Type B pancreatic cell (in vitro differentiated cells): ENCODE data around the gene ADARB1. TPM values are rescaled to one million over a fixed set of nuclear protein-coding genes. Genes with fewer than 3 reads are reported as not detected.

Source experiments
- DNase-seq: peaks from one replicate; pipeline ENCODE4 v3.0.0; 2021; ENCODE audit warnings: mixed read lengths; ENCODE audit not compliant: unreplicated experiment; ENCODE audit errors: extremely low spot score
- H3K27ac Mint-ChIP-seq: 2 replicates; pipeline ENCODE4 v1.8.0; 2021; ENCODE audit warnings: mild to moderate bottlenecking, mixed read lengths
- H3K27me3 Mint-ChIP-seq: 2 replicates; pipeline ENCODE4 v1.8.0; 2021; ENCODE audit warnings: mixed read lengths
- H3K36me3 Mint-ChIP-seq: 2 replicates; pipeline ENCODE4 v1.8.0; 2021; ENCODE audit warnings: mixed read lengths
- H3K4me1 Mint-ChIP-seq: one replicate; pipeline ENCODE4 v1.8.0; 2021; ENCODE audit warnings: mixed read lengths; ENCODE audit not compliant: unreplicated experiment
- H3K4me3 Mint-ChIP-seq: 2 replicates; pipeline ENCODE4 v1.8.0; 2021; ENCODE audit warnings: mild to moderate bottlenecking, mixed read lengths
- H3K9me3 Mint-ChIP-seq: 2 replicates; pipeline ENCODE4 v1.8.0; 2021; ENCODE audit warnings: mixed read lengths
- CTCF ChIP-seq: fragments of 200-600 bp; sonication (generic); conservative IDR thresholded peaks from 2 replicates; pipeline ENCODE4 v1.5.0; 2021; ENCODE audit warnings: antibody characterized with exemption, mild to moderate bottlenecking
- total RNA-seq: library from RNA; stranded (reverse); gene quantifications from 2 replicates; pipeline ENCODE4 v1.2.1, GENCODE V29; 2021; ENCODE audit warnings: low replicate concordance

ADARB1 gene
- total RNA-seq, 1 donor from 2014 or later, result 20.7 TPM

GRCh38 chr21:45051580-45052434 is 22.6 kb upstream of the ADARB1 start:
- no peak overlapping the region for H3K27ac Mint-ChIP-seq

GRCh38 chr21:45052960-45053359 is 21.4 kb upstream of the ADARB1 start:
- no peak overlapping the region for H3K4me3 Mint-ChIP-seq
- H3K4me1 Mint-ChIP-seq, result peaks cover 38% of the 10 kb centered on the region
- H3K27ac Mint-ChIP-seq, result no peak overlapping the region
- H3K9me3 Mint-ChIP-seq, result no peaks in the 10 kb centered on the region
- H3K27me3 Mint-ChIP-seq, result peaks cover 5% of the 10 kb centered on the region
- no peak for DNase-seq
- H3K36me3 Mint-ChIP-seq, result no peaks in the 10 kb centered on the region
- no peak for TF ChIP-seq CTCF

More at GRCh38 chr21:45051580-45052434, 22.6 kb upstream of the ADARB1 start:
- no peak for TF ChIP-seq CTCF
- DNase-seq, result no peak
- no peaks in the 10 kb centered on the region for H3K9me3 Mint-ChIP-seq
- peaks cover 5% of the 10 kb centered on the region for H3K27me3 Mint-ChIP-seq
- H3K4me3 Mint-ChIP-seq, result no peak overlapping the region
- H3K4me1 Mint-ChIP-seq, result peaks cover 34% of the 10 kb centered on the region
- H3K36me3 Mint-ChIP-seq, result no peaks in the 10 kb centered on the region

- no peaks in the 10 kb centered on the region for H3K9me3 Mint-ChIP-seq
- H3K27me3 Mint-ChIP-seq, result peaks cover 5% of the 10 kb centered on the region
- H3K4me3 Mint-ChIP-seq, result no peak overlapping the region
- no peaks in the 10 kb centered on the region for H3K36me3 Mint-ChIP-seq
- no peak for TF ChIP-seq CTCF
- peaks cover 39% of the 10 kb centered on the region for H3K4me1 Mint-ChIP-seq
- H3K27ac Mint-ChIP-seq, result no peak overlapping the region
- DNase-seq, result no peak
Observed at GRCh38 chr21:45053561-45054226, 20.7 kb upstream of the ADARB1 start.

- Mint-ChIP-seq H3K9me3 (no peaks in the 10 kb centered on the region), H3K36me3 (no peaks in the 10 kb centered on the region), H3K27me3 (peaks cover 5% of the 10 kb centered on the region), H3K4me1 (peaks cover 39% of the 10 kb centered on the region), H3K4me3 (no peak overlapping the region), H3K27ac (no peak overlapping the region)
- no peak for TF ChIP-seq CTCF
- no peak for DNase-seq
Observed at GRCh38 chr21:45054227-45054926, 20.0 kb upstream of the ADARB1 start.

GRCh38 chr21:45054927-45055612 is 19.3 kb upstream of the ADARB1 start:
- peaks cover 32% of the 10 kb centered on the region for H3K4me1 Mint-ChIP-seq
- peaks cover 5% of the 10 kb centered on the region for H3K27me3 Mint-ChIP-seq
- no peak for TF ChIP-seq CTCF
- no peak overlapping the region for H3K27ac Mint-ChIP-seq
- no peak for DNase-seq
- no peak overlapping the region for H3K4me3 Mint-ChIP-seq
- H3K36me3 Mint-ChIP-seq, result no peaks in the 10 kb centered on the region
- no peaks in the 10 kb centered on the region for H3K9me3 Mint-ChIP-seq
